HG02610 (cell line): ENCODE results near the gene GRPR.
"Not testable (repeated sequence)": the region's sequence is repeated elsewhere in the genome, so short reads cannot be mapped to it uniquely, and the experiment has no call there.

ENCODE experiments used
- ATAC-seq: cut with Tn5 transposase; IDR thresholded peaks from one replicate; pipeline ENCODE4 v1.9.1; 2021; ENCODE audit warnings: mild to moderate bottlenecking, moderate library complexity; ENCODE audit not compliant: unreplicated experiment

Gene GRPR

GRCh38 chrX:16136080-16136479 lies 12.7 kb downstream of the GRPR start:
- no peak for ATAC-seq

DNA sequence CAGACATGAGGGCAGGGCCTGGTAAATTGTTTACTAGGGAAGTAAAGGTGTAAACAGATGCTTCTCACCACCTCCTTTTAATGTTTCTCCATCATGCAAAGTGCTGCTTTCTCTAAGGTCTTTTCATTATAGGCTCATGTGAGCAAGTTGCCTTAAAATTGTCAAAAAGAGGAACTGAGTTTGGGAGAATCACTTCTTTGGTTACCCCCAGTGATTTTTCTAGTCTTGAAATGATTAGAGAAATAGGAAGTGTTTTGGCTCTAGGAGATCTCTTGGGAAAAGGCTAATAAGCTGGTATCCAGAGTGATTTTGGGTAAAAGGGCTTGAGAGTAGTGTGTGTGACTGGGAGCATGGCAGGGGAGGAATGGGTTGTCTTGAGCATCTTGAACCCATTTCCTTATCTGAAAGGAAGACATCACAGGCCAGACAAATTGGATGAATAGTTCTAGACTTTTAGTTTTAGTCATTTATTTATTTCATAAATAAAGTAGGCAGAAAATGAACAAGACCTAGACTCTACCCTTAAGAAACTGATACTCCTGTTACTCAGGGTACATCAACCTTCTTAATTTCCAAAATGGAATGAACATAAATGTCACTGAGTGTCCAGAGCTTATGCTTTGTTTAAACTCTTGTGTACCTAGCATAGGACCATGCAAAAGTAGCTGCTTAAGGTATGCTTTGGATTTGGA lies 14.2 kb downstream of the GRPR start:
- peak; percentile 82 for ATAC-seq

- ATAC-seq: no peak
Observed at GRCh38 chrX:16138108-16138427, 14.7 kb downstream of the GRPR start.

DNA sequence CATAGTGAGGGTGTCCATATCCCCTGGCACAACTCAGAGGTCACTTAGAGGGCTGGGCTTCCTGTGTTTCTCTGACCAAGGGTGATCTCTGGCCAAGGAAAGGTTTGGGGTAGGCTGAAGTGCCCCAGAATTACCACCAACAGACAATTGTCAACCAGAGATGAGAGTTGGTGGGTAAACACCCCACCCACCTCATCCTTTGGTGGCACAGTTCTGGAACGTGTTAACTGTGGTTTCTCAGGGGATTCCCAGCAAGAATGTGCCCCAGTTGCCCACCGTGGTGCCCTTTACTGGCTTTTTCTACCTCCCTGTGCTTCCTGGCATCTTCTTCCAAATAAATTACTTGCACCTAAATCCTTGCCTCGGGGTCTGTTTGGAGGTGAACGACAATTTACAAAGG lies 17.1 kb downstream of the GRPR start:
- no peak for ATAC-seq

DNA sequence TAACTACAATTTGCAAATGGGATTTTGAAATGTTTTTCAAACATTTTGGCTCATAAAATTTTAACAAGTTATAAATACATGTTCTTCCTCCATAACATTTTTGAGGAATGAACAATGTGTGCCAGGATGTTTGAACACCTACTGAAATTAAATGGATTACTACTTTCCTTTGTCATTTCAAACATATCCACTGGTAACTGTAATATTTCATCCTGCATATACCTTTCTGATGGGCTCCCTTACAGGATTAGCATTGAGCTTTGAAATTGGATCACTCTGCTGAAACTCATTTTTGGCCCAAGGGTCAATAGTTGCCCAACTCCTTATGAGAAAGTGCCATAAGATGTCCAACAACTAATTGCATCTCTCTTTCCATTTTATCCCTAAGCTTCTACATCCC lies 17.6 kb downstream of the GRPR start:
- no peak for ATAC-seq

DNA sequence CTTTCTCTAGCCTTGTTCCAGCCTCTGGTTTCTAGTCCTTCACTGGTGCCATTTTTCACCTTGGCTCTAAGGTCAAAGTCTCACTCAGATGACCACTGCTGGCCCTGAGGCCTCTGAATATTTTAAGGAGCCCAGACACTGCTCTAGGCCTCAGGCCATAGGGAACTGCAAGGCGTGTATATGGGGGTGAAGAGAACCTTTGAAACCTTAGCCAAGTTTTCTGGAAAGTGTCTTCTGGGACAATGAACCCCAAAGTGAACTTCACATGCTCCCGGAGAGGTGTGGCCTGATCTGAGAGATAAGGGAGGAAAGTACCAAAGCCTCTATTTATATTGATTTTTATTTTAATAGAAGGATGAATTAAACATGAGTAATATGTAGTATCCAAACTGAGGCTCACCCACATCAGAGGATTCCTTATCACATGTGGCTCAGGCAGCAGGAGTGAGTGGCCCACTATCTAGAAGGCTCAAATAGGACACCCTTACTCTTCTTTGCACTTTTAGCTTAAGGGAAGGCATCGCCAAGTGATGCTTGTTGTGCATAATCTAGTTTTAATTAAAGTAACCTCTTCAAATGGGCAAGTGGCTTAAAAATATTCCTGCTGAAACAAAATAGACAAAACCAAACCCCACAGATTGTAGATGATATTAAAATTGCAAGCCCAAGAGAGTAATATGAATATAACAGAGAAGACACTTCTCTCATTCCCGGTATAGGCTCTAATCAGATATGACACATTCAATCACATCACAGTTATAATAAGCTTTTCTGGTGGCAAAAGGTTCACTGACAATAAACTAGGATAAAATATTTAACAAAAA lies 18.3 kb downstream of the GRPR start:
- ATAC-seq: no peak

DNA sequence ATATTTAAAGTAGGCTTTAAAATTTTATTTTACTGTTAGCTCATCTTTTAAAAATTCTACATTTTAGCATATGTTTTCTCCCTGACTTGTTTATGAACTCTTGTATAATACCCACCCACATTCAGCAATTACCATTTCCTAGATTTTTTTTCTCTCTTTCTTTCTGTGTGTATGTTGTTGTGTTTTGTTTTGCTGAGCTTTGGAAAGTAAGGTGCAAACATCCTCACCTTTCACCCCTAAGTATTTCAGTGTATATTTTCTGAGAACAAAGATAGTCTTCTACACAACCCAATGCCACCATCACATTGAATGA lies 18.8 kb downstream of the GRPR start:
- ATAC-seq: no peak

DNA sequence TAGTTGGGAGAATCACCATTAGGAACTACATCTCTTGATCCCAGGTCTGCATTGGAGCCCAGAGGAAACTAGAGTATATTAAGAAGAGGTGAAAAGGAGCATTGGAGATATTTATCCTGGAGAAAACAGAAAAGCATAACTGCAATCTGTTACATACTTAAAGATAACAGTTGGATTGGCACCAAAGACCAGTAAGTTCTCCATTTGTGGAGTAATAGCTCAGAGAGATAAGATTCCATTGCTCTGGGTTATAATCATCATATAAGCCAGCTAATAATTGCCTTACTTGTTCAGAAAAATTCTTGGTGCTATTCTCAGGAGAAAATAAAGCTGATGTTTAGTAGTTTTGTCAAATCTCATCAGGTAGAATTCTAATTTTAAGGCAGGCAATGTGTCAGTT lies 20.6 kb downstream of the GRPR start:
- ATAC-seq: no peak

DNA sequence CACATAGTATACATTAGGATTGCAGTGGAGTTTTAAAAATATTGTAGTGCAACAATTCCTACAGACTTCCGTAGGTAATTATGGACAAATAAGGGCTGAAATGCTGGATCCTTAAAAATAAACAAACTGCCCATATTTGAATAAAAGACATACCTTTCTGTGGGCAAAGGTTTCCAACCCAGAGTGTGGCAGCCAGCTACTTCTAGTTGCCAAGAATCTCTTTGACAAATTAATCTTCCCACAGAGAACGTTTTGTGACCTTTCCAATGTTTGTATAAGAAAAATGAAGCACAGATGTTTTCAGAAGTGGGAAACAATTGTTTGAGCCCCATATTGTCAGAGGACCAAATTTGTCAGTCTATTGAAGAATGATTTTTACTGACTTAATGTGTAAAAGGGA lies 21.1 kb downstream of the GRPR start:
- no peak for ATAC-seq

- not testable (repeated sequence) for ATAC-seq
Observed at GRCh38 chrX:16145093-16145492, 21.7 kb downstream of the GRPR start.

GRCh38 chrX:16145656-16146055 lies 22.3 kb downstream of the GRPR start:
- no peak for ATAC-seq

- no peak for ATAC-seq
Observed at GRCh38 chrX:16148896-16149295, 25.5 kb downstream of the GRPR start.

DNA sequence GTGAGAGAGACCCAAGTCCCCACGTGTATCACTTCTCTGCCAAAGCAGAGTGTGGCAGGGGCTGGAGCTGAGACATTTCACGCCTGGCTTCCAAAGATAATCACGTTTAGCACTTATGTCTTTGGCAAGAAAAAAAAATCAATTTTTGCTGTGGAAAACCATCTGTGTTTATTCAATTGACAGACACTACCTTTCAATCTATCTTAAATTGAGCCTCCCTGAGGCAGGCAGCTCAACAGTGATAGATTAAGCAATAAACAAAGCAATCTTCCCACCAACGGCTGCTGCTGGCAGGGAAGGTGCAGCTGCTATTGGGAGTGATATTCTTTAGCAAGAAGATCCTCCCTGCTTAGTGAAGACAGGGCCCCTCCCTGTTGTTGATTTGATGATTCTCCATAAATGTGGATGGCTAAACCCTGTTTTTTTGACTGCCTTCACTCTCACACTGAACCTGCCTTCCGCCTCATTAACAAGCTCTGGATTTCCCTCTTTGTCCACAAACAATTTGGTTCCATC lies 32.3 kb downstream of the GRPR start:
- ATAC-seq: no peak

DNA sequence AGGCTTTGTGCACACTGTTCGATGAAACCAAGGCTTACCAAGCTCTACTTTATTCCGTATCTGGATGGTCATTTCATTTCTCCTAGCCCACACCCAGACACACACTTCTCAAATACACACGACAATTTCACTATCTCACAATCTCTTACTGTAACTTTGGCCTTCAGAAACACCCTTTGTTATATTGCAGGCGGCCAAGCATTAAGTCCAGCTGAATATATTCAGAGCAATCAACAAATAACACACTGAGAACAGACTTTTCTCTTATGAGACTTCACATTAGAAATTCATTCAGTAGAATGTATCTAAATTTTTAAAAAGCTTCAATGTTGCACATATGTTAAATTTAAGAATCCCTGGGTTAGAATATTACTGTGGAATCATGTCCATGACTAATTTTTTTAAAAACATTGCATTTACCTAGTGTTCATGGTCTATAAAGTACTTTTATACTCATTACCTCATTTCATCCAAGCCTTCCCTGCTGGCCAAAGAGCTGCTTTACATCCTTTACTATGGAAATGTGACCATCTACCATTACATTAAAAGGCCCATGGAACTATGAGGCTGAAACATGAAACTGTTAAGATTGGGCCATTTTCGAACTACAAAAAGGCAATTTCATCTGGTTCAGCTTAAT lies 33.4 kb downstream of the GRPR start:
- no peak for ATAC-seq

DNA sequence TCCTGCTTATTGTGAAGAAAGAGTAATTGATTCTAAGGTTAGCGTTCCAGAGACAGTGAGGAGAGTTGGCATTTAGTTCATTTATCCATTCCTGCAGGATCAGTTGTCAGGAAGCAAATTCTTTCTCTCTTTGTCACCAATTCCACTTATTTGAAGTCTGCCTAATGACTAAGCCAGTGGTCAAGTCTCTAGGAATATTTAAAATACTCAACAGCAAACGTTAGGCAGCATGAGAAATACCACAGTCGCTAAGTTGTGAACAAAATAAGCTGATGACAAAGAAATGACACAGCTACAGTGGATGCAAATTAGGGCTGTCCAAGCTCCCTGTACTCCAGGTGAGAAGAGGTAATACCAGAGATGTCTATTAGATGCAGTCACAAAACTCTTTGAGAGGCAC lies 37.4 kb downstream of the GRPR start:
- no peak for ATAC-seq

DNA sequence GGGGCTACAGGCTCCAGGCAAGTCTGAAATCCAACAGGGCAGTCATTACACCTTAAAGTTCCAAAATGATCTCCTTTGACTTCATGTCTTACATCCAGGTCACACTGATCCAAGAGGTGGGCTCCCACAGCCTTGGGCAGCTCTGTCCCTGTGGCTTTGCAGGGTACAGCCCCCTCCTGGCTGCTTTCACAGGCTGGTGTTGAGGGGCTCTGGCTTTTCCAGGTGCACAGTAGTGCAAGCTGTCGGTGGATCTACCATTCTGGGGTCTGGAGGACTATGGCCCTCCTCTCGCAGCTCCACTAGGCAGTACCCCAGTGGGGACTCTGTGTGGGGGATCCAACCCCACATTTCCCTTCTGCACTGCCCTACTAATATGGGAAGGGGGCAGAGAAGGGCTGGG lies 37.8 kb downstream of the GRPR start:
- ATAC-seq: not testable (repeated sequence)

- ATAC-seq: no peak
Observed at GRCh38 chrX:16162391-16162790, 39.0 kb downstream of the GRPR start.

GRCh38 chrX:16164748-16165147 lies 41.4 kb downstream of the GRPR start:
- no peak for ATAC-seq

DNA sequence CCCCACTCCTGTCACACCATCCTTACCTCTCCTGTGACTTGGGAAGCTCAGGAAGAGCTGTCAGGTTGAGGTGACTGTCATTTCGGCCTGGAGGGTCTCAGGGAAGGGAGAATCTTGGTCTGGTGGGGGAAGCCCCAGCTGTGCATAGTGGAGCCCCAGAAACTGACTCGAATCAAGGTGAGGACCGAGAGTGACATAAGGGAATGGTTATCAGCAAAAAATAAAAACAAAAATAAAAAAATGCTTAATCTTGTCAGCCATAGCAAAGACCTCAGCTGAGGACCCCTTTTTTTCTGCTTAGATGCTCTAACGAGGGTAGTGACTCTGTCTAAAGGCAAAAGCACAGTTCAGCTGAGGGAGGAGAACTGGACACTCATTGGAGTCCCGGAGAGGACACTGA lies 43.8 kb downstream of the GRPR start, which contains the start of gene MAGEB17:
TSS of gene MAGEB17 (plus strand) at position 301 of the 400 bp plus-strand sequence. CDS start 2,902 bp downstream, outside the sequence.
- ATAC-seq: no peak

DNA sequence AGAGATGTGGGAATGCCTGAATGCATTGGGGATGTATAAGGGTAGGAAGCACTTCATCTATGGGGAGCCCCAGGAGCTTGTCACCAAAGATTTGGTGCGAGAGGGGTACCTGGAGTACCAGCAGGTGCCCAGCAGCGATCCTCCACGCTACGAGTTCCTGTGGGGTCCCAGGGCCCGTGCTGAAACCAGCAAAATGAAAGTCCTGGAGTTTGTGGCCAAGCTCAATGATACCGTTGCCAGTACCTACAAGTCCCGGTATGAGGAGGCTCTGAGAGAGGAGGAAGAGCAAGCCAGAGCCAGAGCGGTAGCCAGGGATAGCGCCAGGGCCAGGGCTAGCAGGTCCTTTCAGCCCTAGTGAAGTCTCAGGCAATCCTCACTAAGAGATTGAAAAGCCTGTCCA lies 47.7 kb downstream of the GRPR start:
- ATAC-seq: no peak

- no peak for ATAC-seq
Observed at GRCh38 chrX:16171944-16172343, 48.6 kb downstream of the GRPR start.

DNA sequence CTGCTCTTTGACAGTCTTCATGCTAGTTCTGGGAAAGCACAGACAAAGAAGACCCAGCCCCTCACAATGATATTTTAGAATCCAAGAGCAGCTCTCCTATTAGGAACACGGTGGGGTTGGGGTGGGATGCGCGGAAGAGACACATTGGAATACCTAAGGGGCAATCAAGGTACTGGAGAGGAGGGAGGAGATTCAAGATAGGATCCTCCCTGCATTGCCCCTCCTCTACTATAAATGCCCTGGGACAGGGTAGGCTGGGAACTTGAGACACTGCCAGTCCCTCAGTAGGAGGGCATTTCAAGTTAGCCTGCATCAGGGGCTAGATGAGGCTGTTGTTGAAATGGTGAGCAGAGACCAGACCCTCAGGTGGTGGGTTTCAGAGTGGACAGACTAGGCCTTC lies 49.0 kb downstream of the GRPR start:
- ATAC-seq: no peak
